ENCODE data around the gene CEACAM19. TPM values are rescaled to one million over a fixed set of nuclear protein-coding genes. Genes with fewer than 3 reads are reported as not detected.

Gene CEACAM19
- total RNA-seq, 1 experiment from 2014 or later, result 8.0 TPM

GRCh38 chr19:44677019-44677811 lies 5.9 kb downstream of the CEACAM19 start:
- peak; percentile 56 to 90 for DNase-seq
- Histone ChIP-seq H3K4me1 (replicated peaks; ENCODE audit: insufficient read depth) (peaks cover 25% of the 10 kb centered on the region), H3K4me2 (peak overlapping the region; percentile 65), H3K36me3 (ENCODE audit: low read depth) (no peaks in the 10 kb centered on the region), H2AFZ (no peak overlapping the region), H3K79me2 (ENCODE audit: low read depth) (no peaks in the 10 kb centered on the region), H3K27ac (peak overlapping the region; percentile 73), H3K9me2 (ENCODE audit: insufficient read depth) (no peaks in the 10 kb centered on the region), H3K9me3 (ENCODE audit: insufficient read depth, low read depth) (no peaks in the 10 kb centered on the region), H3K27me3 (ENCODE audit: insufficient read depth, low read depth) (no peaks in the 10 kb centered on the region), H4K20me1 (ENCODE audit: insufficient read depth) (no peaks in the 10 kb centered on the region), H3F3A (ENCODE audit: insufficient read depth, low read depth) (peaks cover 43% of the 10 kb centered on the region), H3K4me3 (peak overlapping the region; percentile 19; the same call in 1 of the 2 replicates)
- POLR2A ChIA-PET (ENCODE audit: unreplicated experiment), result interaction anchor here (0.5 to 0.8 kb wide), 2 partner anchors 649 to 711 kb away, joined by 5 to 6 read pairs; no protein-coding TSS in a partner anchor
- intact Hi-C loops (cut with micrococcal nuclease; ENCODE audit: unreplicated experiment), result loop anchor here (1.0 kb wide), 1 partner anchor 213 kb away; no protein-coding TSS in a partner anchor
- TSS peak; percentile 90 for BruUV-seq (replicated peaks)
- CTCF ChIA-PET, result interaction anchor here (0.7 kb wide), 1 partner anchor 11 kb away, joined by 5 read pairs; no protein-coding TSS in a partner anchor
- TF ChIP-seq EZH2 (IDR thresholded peaks at IDR 0.05; ENCODE audit: low read depth) (no peak), CTCF (conservative IDR thresholded peaks at IDR 0.05) (peak; percentile 57)

- TF ChIP-seq CTCF (conservative IDR thresholded peaks at IDR 0.05), result no peak
- no peak for TF ChIP-seq EZH2 (IDR thresholded peaks at IDR 0.05; ENCODE audit: low read depth)
- no peak overlapping the region for H2AFZ ChIP-seq
- intact Hi-C loops (cut with micrococcal nuclease; ENCODE audit: unreplicated experiment), result no loop called here
- H3K4me1 ChIP-seq (replicated peaks; ENCODE audit: insufficient read depth), result peaks cover 39% of the 10 kb centered on the region
- H3F3A ChIP-seq (ENCODE audit: insufficient read depth, low read depth), result peaks cover 61% of the 10 kb centered on the region
- BruUV-seq (replicated peaks), result no TSS peak
- H3K36me3 ChIP-seq (ENCODE audit: low read depth), result no peaks in the 10 kb centered on the region
- no peak overlapping the region for H3K27ac ChIP-seq
- H3K79me2 ChIP-seq (ENCODE audit: low read depth), result no peaks in the 10 kb centered on the region
- H3K9me3 ChIP-seq (ENCODE audit: insufficient read depth, low read depth), result no peaks in the 10 kb centered on the region
- no peak overlapping the region for H3K4me2 ChIP-seq
- H3K9me2 ChIP-seq (ENCODE audit: insufficient read depth), result no peaks in the 10 kb centered on the region
- no peaks in the 10 kb centered on the region for H4K20me1 ChIP-seq (ENCODE audit: insufficient read depth)
- ChIA-PET CTCF (no interaction called here), POLR2A (ENCODE audit: unreplicated experiment) (interaction anchor here (0.7 kb wide), 1 partner anchor 79 kb away, joined by 5 read pairs; no protein-coding TSS in a partner anchor)
- no peaks in the 10 kb centered on the region for H3K27me3 ChIP-seq (ENCODE audit: insufficient read depth, low read depth)
- H3K4me3 ChIP-seq, result no peak overlapping the region
- DNase-seq, result no peak
These were observed 9.3 kb downstream of the CEACAM19 start for GRCh38 chr19:44680536-44680935.

GRCh38 chr19:44681992-44682790 lies 10.9 kb downstream of the CEACAM19 start:
- Histone ChIP-seq H2AFZ (no peak overlapping the region), H3K9me3 (ENCODE audit: insufficient read depth, low read depth) (no peaks in the 10 kb centered on the region), H3F3A (ENCODE audit: insufficient read depth, low read depth) (peaks cover 60% of the 10 kb centered on the region), H3K27ac (no peak overlapping the region), H3K9me2 (ENCODE audit: insufficient read depth) (no peaks in the 10 kb centered on the region), H3K27me3 (ENCODE audit: insufficient read depth, low read depth) (no peaks in the 10 kb centered on the region), H4K20me1 (ENCODE audit: insufficient read depth) (no peaks in the 10 kb centered on the region), H3K36me3 (ENCODE audit: low read depth) (no peaks in the 10 kb centered on the region), H3K4me1 (replicated peaks; ENCODE audit: insufficient read depth) (peaks cover 43% of the 10 kb centered on the region), H3K4me2 (no peak overlapping the region), H3K79me2 (ENCODE audit: low read depth) (no peaks in the 10 kb centered on the region), H3K4me3 (no peak overlapping the region)
- TF ChIP-seq EZH2 (IDR thresholded peaks at IDR 0.05; ENCODE audit: low read depth) (no peak), CTCF (conservative IDR thresholded peaks at IDR 0.05) (no peak)
- intact Hi-C loops (cut with micrococcal nuclease; ENCODE audit: unreplicated experiment), result no loop called here
- no peak for DNase-seq
- ChIA-PET POLR2A (ENCODE audit: unreplicated experiment) (no interaction called here), CTCF (no interaction called here)
- BruUV-seq (replicated peaks), result no TSS peak
